RKO (cell line): ENCODE data around the gene HORMAD2.

Experiments used
- DNase-seq: peaks from one replicate; pipeline ENCODE4 v3.0.0-alpha.2; 2016; ENCODE audit warnings: low spot score

Gene HORMAD2

GRCh38 chr22:30167734-30168133, 87.5 kb downstream of the HORMAD2 start:
- no peak for DNase-seq

DNA sequence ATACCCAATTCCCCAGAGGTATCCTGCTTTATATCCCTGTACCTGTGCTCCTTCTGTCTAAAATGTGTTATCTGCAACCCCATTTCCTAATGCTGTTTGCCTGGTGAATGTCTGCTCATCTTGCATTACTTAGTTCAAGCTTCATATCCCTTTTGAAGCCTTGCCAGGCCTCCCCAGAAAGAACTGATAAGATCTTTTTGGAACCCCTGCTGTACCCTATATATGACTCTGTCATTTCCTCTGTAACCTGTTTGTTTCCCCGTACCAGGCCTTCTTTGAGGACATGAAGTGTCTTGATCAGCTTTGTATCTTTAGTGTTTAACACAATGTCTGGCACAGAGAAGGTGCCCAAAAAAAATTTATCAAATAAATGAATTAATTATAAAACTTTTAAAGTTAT, 88.7 kb downstream of the HORMAD2 start:
- DNase-seq, result no peak

- no peak for DNase-seq
Observed at GRCh38 chr22:30170129-30170528, 89.9 kb downstream of the HORMAD2 start.

DNA sequence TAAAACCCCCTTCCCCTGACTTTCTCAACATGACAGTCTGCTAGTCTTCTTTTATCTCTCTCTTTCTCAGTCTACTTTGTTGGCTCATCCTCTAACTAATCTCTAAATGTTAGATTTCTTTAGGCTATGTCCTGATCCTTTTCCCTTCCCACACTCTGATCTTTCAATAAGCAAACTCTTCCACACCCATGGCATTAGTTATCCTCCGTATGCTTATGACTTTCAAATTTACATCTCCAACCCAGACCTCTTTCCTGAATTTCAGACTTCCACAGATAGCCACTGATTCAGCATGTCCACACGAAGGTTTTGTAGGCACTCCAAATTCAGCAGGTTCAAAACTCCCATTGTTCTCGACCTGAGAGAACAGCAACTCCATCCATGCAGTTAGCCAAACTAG, 90.7 kb downstream of the HORMAD2 start:
- DNase-seq, result no peak

GRCh38 chr22:30175690-30176288, 95.5 kb downstream of the HORMAD2 start:
- no peak for DNase-seq

GRCh38 chr22:30176431-30176830, 96.2 kb downstream of the HORMAD2 start:
- DNase-seq, result no peak

DNA sequence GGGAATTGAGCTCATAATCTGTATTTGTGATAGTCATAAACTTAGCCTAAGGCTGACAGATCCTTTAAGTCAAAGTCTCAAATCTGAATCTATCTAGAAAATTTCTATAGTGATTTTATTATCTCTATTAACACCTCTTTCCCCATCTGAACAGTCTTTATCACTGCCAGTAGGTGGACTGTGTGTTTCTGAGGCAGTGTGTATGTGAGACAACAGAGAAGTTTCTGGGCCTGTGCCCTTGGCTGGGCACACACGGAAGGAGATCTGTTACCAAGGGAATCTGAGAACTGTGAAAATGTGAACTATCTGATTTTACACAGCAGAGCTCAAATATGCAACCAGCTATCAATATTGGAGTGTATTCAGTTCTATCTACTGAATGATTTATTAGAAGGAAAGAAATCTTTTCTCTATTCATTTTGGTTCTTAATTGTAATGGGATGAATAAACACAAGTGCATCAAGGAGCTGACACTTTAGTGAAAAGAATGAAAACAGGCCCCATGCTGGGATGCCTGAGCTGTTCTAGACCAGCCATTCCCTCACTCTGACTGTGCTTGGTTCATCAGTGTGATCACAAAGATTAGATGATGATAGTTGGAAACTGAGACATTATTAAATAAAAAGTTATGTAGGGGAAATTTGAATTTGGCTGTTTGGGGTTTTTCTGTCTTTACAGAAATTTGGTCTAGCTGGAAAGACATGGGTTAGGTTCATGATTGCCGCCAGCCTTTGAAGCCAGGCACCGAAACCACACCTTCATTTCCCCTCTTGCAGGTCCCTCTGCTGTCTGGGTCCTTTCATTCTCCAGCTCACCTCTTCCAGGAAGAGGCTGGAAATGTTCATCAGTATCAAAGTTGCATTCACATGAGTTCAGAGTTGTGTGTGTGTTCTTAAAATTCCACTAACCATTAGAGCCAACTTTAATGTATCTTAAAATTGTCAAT, 98.2 kb downstream of the HORMAD2 start:
- DNase-seq, result no peak

DNA sequence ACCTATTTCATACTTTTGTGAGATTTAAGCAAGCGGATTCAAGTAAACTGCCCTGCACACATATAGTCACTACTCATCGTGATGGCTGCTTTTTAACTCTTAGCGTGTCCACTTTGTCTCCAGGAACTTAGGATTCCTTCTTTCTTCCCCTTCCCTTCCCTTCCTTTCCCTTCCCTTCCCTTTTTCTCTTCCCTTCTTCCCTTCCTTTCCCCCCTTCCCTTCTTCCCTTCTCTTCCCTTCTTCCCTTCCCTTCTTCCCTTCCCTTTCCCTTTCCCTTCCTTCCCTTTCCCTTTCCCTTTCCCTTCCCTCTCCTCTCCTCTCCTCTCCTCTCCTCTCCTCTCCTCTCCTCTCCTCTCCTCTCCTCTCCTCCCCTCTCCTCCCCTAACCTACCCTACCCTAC, 100.4 kb downstream of the HORMAD2 start:
- no peak for DNase-seq

- no peak for DNase-seq
Observed at GRCh38 chr22:30181459-30182349, 101.4 kb downstream of the HORMAD2 start.

GRCh38 chr22:30182350-30182745, 102.1 kb downstream of the HORMAD2 start:
- DNase-seq, result no peak

GRCh38 chr22:30182815-30183214, 102.6 kb downstream of the HORMAD2 start:
- no peak for DNase-seq

DNA sequence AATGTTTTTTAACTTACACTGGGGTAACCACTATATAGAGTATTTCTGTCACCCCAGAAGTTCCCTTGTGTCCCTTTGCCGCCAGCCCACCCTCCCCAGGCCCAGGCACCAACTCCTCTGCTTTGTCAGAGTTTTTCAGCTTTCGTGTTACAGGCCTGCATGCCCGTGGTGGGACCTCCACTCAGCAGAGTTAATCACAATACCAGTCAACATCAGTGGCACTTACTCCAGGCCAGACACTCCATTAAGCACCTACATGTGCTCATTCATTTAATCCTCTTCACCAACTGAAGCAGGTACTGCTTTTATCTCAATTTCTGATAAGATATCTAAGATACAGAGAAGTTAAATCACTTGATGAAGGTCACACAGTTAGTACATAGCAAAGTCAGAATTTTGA, 103.0 kb downstream of the HORMAD2 start:
- no peak for DNase-seq

DNA sequence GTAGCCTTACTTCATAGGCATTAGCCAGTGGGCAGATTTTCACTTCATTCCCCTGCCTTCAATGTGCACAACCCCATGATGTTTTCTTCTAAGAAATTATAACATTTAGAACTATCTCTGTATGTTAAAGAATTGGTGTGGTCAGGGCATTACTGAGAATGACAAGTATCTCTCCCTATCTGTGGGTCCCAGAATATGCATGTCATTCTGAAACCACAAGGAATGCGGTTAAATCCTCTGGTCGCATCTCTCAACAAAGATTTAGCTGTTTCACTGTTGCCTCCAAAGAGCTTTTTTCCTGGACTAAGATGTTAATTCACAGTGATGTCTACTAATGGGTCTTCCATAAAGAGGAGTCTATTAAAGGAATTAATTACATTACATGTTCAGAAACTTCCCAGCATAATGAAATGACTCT, 103.6 kb downstream of the HORMAD2 start:
- no peak for DNase-seq

DNA sequence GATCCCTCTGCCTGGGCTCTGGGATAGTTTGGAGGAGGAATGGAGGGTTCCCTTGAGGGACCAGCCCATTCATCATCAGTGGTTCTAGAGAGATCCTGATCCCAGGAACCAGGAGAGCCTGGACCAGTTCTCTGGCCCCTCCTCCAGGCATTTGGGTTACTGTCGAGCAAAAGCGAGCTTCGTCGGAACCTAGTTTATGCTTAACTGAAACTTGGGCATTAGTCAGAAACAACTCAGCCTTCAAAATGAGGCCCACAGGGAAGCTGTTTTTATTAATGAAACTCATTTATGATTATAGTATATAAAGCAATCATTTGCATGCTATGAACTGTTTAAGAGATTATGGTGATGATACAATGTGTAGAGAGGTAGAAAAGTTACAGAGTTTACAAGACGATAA, 104.9 kb downstream of the HORMAD2 start:
- no peak for DNase-seq

DNA sequence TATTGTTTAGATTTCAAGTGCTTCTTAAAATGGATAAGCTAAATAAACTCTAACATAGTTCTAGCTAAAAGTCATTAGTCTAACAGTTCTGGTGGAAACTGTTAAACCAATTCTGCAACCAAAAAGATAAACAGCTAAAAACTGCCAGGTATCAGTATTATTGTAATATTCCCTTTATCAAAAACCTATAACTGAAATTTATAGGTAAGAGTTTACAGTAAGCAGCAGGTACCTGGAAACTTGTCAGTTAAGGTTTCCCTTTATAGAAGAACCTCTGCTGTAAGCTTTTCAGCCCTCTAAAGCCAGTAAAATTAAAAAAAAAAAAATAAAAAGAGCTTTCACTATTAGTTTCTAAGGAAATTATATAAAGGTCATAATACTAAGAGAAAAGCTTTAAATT, 105.3 kb downstream of the HORMAD2 start:
- DNase-seq, result no peak

- DNase-seq, result no peak
Observed at GRCh38 chr22:30186041-30186440, 105.8 kb downstream of the HORMAD2 start.

DNA sequence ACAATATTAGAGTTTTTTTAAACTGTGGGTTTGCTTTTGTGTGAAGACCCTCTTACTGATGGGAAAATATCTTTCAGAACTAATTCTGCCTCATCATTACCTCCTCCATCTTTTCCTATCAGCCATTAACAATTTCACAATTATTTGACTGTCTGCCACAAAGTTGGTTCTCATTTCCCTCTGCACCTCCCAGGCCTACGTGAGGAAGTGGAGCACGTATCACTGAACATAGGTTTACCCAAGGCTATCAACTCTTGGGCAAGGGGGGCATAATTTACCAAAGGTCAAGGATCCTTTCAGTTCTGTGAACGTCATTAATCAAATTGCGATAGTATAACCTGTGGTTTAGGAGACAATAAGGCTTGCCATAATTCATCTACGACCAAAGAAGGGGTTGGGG, 106.2 kb downstream of the HORMAD2 start:
- DNase-seq, result no peak

GRCh38 chr22:30187094-30187493, 106.8 kb downstream of the HORMAD2 start:
- no peak for DNase-seq

DNA sequence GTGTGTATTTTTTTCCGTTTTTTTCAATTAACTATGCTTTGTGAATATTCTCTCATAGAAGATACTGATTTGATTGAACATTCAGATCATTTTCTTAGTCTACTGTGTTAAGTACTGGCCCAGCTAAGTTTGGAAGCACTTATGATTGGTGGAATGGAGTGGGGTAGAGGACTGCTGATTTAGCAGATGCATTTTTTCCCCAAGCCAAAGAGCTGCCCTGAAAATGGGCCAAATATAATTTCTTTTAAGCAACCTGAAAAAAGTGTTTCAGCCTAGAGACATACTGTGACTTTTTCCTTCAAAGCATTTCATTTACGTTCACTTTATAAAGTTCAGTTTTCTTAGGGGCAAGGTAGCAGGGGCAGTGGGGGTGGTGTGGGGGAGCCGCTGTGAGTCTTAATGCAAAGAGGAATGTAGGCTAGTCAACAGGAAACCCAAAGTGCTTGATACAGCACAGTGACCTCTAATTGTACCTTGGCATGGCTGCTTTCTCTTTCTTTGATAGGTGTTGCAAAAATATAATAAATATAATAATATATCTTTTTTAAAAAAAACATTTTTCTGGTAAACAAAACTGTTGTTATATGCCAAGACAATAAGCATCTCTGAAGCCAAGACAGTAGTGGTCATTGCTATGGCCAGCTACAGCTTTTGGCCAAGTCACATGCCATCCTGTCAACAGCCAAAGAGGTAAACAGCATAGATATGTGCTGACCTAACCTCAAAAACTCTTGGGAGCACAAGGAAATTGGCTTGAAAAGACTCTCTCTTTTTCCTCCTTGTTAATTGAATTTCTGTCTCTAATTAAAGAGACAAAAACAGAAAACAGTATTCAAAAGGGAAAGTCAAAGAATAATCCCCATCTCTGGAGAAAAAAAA, 107.5 kb downstream of the HORMAD2 start:
- DNase-seq, result no peak

DNA sequence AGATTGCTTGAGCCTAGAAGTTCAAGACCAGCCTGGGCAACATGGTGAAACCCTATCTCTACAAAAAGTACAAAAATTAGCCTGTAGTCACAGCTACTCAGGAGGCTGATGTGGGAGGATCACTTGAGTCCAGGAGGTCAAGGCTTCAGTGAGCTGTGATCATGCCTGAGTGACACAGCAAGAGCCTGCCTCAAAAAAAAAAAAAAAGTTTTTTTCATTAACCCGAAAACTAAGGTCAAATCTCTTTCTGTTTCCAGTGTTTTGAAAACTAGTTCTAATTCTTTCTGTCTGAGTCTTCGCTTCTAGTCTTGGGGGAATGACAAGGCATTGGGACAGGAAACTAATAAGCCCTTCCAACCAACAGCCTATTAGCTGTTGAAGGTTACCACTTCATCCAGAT, 108.6 kb downstream of the HORMAD2 start:
- DNase-seq, result no peak

- DNase-seq, result no peak
Observed at GRCh38 chr22:30190574-30190973, 110.3 kb downstream of the HORMAD2 start.
